ENCODE measurements around the gene CCDC74B.
"Not testable (repeated sequence)": the region's sequence is repeated elsewhere in the genome, so short reads cannot be mapped to it uniquely, and the experiment has no call there.

CCDC74B gene

GRCh38 chr2:130169896-130170295, 25.0 kb upstream of the CCDC74B start:
- in situ Hi-C loops (cut with MboI; ENCODE audit: low sequenced_read_pairs): no loop called here

GRCh38 chr2:130169163-130169562, 24.3 kb upstream of the CCDC74B start:
- in situ Hi-C loops (cut with MboI; ENCODE audit: low sequenced_read_pairs): not testable (repeated sequence)

- in situ Hi-C loops (cut with MboI; ENCODE audit: low sequenced_read_pairs): not testable (repeated sequence)
Observed at GRCh38 chr2:130166611-130167010, 21.7 kb upstream of the CCDC74B start.

GRCh38 chr2:130165293-130166016, 20.5 kb upstream of the CCDC74B start:
- in situ Hi-C loops (cut with MboI; ENCODE audit: low sequenced_read_pairs): no loop called here

- in situ Hi-C loops (cut with MboI; ENCODE audit: low sequenced_read_pairs): no loop called here
Observed at GRCh38 chr2:130162968-130163367, 18.1 kb upstream of the CCDC74B start.

- in situ Hi-C loops (cut with MboI; ENCODE audit: low sequenced_read_pairs): not testable (repeated sequence)
Observed at GRCh38 chr2:130162486-130162885, 17.6 kb upstream of the CCDC74B start.

- in situ Hi-C loops (cut with MboI; ENCODE audit: low sequenced_read_pairs): not testable (repeated sequence)
Observed at GRCh38 chr2:130160838-130161705, 16.2 kb upstream of the CCDC74B start.

GRCh38 chr2:130160131-130160530, 15.2 kb upstream of the CCDC74B start:
- in situ Hi-C loops (cut with MboI; ENCODE audit: low sequenced_read_pairs): no loop called here

- in situ Hi-C loops (cut with MboI; ENCODE audit: low sequenced_read_pairs): not testable (repeated sequence)
Observed at GRCh38 chr2:130159376-130159775, 14.5 kb upstream of the CCDC74B start.

- in situ Hi-C loops (cut with MboI; ENCODE audit: low sequenced_read_pairs): no loop called here
Observed at GRCh38 chr2:130158631-130159030, 13.7 kb upstream of the CCDC74B start.

GRCh38 chr2:130157825-130158514, 13.1 kb upstream of the CCDC74B start:
- in situ Hi-C loops (cut with MboI; ENCODE audit: low sequenced_read_pairs): not testable (repeated sequence)

- in situ Hi-C loops (cut with MboI; ENCODE audit: low sequenced_read_pairs): not testable (repeated sequence)
Observed at GRCh38 chr2:130157354-130157753, 12.4 kb upstream of the CCDC74B start.

- in situ Hi-C loops (cut with MboI; ENCODE audit: low sequenced_read_pairs): no loop called here
Observed at GRCh38 chr2:130156624-130157004, 11.7 kb upstream of the CCDC74B start.

- in situ Hi-C loops (cut with MboI; ENCODE audit: low sequenced_read_pairs): not testable (repeated sequence)
Observed at GRCh38 chr2:130155956-130156623, 11.2 kb upstream of the CCDC74B start.

GRCh38 chr2:130154773-130155765, 10.2 kb upstream of the CCDC74B start:
- in situ Hi-C loops (cut with MboI; ENCODE audit: low sequenced_read_pairs): no loop called here

- in situ Hi-C loops (cut with MboI; ENCODE audit: low sequenced_read_pairs): not testable (repeated sequence)
Observed at GRCh38 chr2:130154423-130154770, 9.5 kb upstream of the CCDC74B start.

- in situ Hi-C loops (cut with MboI; ENCODE audit: low sequenced_read_pairs): not testable (repeated sequence)
Observed at GRCh38 chr2:130153721-130154422, 9.0 kb upstream of the CCDC74B start.

- in situ Hi-C loops (cut with MboI; ENCODE audit: low sequenced_read_pairs): no loop called here
Observed at GRCh38 chr2:130152816-130153595, 8.1 kb upstream of the CCDC74B start.

All from HL-60/S4 treated with retinoic acid at 250 ng/mL for 4 days and 3 days (cell line).